Measurements from ENCODE around the gene CCDC85A. TPM values are rescaled to one million over a fixed set of nuclear protein-coding genes. Genes with fewer than 3 reads are reported as not detected.

CCDC85A gene
- total and polyA plus RNA-seq, 2 of the 4 experiments (the other 2 are of a cell fraction), result 1.1 to 2.2 TPM

DNA sequence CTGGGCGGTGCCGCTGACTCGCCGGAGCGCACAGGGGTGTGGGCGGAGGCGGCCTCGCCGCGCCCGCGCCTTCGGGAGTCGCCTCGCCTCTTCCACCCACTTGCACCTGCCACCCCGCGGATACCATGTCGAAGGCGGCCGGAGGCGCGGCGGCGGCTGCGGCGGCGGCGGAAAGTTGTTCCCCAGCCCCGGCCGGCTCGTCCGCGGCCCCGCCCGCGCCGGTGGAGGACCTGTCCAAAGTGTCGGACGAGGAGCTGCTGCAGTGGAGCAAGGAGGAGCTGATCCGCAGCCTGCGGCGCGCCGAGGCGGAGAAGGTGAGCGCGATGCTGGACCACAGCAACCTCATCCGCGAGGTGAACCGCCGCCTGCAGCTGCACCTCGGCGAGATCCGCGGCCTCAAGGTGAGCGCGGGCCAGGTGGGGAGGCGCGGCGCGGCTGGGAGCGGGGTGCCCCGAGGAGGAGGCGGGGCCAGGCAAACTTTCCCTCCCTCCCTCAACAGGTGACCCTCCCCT lies 766 bp downstream of the CCDC85A start:
- DNase-seq (no peak), ATAC-seq (ENCODE audit: low read depth) (no peak)
- Histone ChIP-seq H3K9me1 (ENCODE audit: insufficient read depth, low read length) (no peaks in the 10 kb centered on the region), H2AK9ac (replicated peaks; ENCODE audit: low read depth, low read length, poor library complexity) (no peak overlapping the region), H3K18ac (ENCODE audit: low read depth, low read length) (no peak overlapping the region), H3K4me1 (ENCODE audit: control insufficient read depth, insufficient read depth, low read length) (no peaks in the 10 kb centered on the region), H3K9me3 (ENCODE audit: control insufficient read depth, insufficient read depth, low read length) (no peaks in the 10 kb centered on the region), H3K36me3 (ENCODE audit: control insufficient read depth, insufficient read depth, low read length) (no peaks in the 10 kb centered on the region), H2AFZ (replicated peaks; ENCODE audit: low read length, poor library complexity) (peak overlapping the region; percentile 71), H2AK5ac (ENCODE audit: low read depth, low read length) (no peak overlapping the region), H3K23ac (ENCODE audit: low read depth, low read length) (no peak overlapping the region), H2BK120ac (ENCODE audit: low read depth, low read length) (no peak overlapping the region), H3K4me2 (ENCODE audit: low read depth, low read length) (no peak overlapping the region), H4K20me1 (ENCODE audit: insufficient read depth, low read length) (no peaks in the 10 kb centered on the region), H2BK5ac (ENCODE audit: low read depth, low read length, poor library complexity, severe bottlenecking) (no peak overlapping the region), H3K4ac (ENCODE audit: low read depth, low read length) (no peak overlapping the region), H4K8ac (ENCODE audit: low read depth in 2 of 2, low read length in 2 of 2) (no peak overlapping the region), H3K9ac (ENCODE audit: low read depth, low read length) (no peak overlapping the region), H3K79me1 (ENCODE audit: low read depth in 1 of 2, low read length in 2 of 2) (no peaks in the 10 kb centered on the region), H2BK20ac (ENCODE audit: low read depth, low read length) (no peak overlapping the region), H3K4me3 (ENCODE audit: insufficient read depth, low read depth, low read length) (peak overlapping the region; percentile 31; the same call in 1 of the 2 replicates), H3K14ac (replicated peaks; ENCODE audit: low read depth, low read length) (no peak overlapping the region), H4K5ac (ENCODE audit: low read depth, low read length) (no peak overlapping the region), H4K91ac (ENCODE audit: insufficient read depth, low read depth, low read length) (no peak overlapping the region), H3K27ac (ENCODE audit: insufficient read depth, low read length) (no peak overlapping the region), H3K56ac (ENCODE audit: extremely low read depth, insufficient read depth, low read length) (no peak overlapping the region), H3K27me3 (ENCODE audit: control insufficient read depth, insufficient read depth, low read length) (peaks cover 41% of the 10 kb centered on the region), H2BK15ac (ENCODE audit: low read depth, low read length) (no peak overlapping the region)
- dilution Hi-C loops (cut with HindIII; ENCODE audit: low sequenced_read_pairs, unreplicated experiment), result no loop called here
- intact Hi-C loops (cut with micrococcal nuclease), result no loop called here
- ChIA-PET POLR2A (ENCODE audit: unreplicated experiment) (no interaction called here), CTCF (interaction anchor here (2.1 kb wide), 1 partner anchor 1334 kb away, joined by 7 read pairs; no protein-coding TSS in a partner anchor)
- BruUV-seq (replicated peaks), result no TSS peak
- TF ChIP-seq RFX5 (IDR thresholded peaks at IDR 0.05; ENCODE audit: low read depth, low read length) (no peak), CHD1 (IDR thresholded peaks at IDR 0.05; ENCODE audit: low read depth, low read length) (no peak), MXI1 (IDR thresholded peaks at IDR 0.05; ENCODE audit: borderline replicate concordance, low read depth, low read length) (no peak), RCOR1 (IDR thresholded peaks at IDR 0.05; ENCODE audit: insufficient replicate concordance, low read length) (no peak), MAZ (IDR thresholded peaks at IDR 0.05; ENCODE audit: borderline replicate concordance, low read depth, low read length) (no peak), FOS (IDR thresholded peaks at IDR 0.05; ENCODE audit: low read depth, low read length) (no peak), POLR2A (IDR thresholded peaks at IDR 0.05; ENCODE audit: low read depth, low read length) (no peak), CEBPB (IDR thresholded peaks at IDR 0.05; ENCODE audit: low read depth, low read length) (no peak), RAD21 (IDR thresholded peaks at IDR 0.05; ENCODE audit: low read length) (no peak), BHLHE40 (IDR thresholded peaks at IDR 0.05; ENCODE audit: low read depth, low read length) (no peak), MAFK (IDR thresholded peaks at IDR 0.05; ENCODE audit: low read depth, low read length) (no peak), NFE2L2 (IDR thresholded peaks at IDR 0.05; ENCODE audit: low read depth, low read length) (no peak), SMC3 (IDR thresholded peaks at IDR 0.05; ENCODE audit: low read depth, low read length) (no peak)
- TF ChIP-seq, protein P1, sequence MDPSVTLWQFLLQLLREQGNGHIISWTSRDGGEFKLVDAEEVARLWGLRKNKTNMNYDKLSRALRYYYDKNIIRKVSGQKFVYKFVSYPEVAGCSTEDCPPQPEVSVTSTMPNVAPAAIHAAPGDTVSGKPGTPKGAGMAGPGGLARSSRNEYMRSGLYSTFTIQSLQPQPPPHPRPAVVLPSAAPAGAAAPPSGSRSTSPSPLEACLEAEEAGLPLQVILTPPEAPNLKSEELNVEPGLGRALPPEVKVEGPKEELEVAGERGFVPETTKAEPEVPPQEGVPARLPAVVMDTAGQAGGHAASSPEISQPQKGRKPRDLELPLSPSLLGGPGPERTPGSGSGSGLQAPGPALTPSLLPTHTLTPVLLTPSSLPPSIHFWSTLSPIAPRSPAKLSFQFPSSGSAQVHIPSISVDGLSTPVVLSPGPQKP (IDR thresholded peaks at IDR 0.05; ENCODE audit: borderline replicate concordance, low read depth, low read length), result no peak
- TF ChIP-seq, protein P2, sequence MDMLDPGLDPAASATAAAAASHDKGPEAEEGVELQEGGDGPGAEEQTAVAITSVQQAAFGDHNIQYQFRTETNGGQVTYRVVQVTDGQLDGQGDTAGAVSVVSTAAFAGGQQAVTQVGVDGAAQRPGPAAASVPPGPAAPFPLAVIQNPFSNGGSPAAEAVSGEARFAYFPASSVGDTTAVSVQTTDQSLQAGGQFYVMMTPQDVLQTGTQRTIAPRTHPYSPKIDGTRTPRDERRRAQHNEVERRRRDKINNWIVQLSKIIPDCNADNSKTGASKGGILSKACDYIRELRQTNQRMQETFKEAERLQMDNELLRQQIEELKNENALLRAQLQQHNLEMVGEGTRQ (IDR thresholded peaks at IDR 0.05; ENCODE audit: low read depth, low read length), result no peak
- TF ChIP-seq, protein P3, sequence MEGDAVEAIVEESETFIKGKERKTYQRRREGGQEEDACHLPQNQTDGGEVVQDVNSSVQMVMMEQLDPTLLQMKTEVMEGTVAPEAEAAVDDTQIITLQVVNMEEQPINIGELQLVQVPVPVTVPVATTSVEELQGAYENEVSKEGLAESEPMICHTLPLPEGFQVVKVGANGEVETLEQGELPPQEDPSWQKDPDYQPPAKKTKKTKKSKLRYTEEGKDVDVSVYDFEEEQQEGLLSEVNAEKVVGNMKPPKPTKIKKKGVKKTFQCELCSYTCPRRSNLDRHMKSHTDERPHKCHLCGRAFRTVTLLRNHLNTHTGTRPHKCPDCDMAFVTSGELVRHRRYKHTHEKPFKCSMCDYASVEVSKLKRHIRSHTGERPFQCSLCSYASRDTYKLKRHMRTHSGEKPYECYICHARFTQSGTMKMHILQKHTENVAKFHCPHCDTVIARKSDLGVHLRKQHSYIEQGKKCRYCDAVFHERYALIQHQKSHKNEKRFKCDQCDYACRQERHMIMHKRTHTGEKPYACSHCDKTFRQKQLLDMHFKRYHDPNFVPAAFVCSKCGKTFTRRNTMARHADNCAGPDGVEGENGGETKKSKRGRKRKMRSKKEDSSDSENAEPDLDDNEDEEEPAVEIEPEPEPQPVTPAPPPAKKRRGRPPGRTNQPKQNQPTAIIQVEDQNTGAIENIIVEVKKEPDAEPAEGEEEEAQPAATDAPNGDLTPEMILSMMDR (conservative IDR thresholded peaks at IDR 0.05; ENCODE audit: low read depth, low read length), result no peak
- 2% methylated on average over 17 of the region's 64 CpGs; no CpG with 5 or more reads in 1 of the 2 experiments for WGBS, 2 experiments (ENCODE audit: extremely low coverage in 2 of 2, insufficient read length in 1 of 2)
- in situ Hi-C loops (cut with MboI; ENCODE audit: low sequenced_read_pairs), result loop anchor here (10.0 to 25.0 kb wide), 2 partner anchors 553 to 1320 kb away; no protein-coding TSS in a partner anchor

All from IMR-90 (cell line).